NCI-H1105 (cell line): Measurements from ENCODE around the gene NELFA.

Experiments used
- DNase-seq: peaks from one replicate; lab custom pipeline; 2025; lab: John Stamatoyannopoulos, UW

The NELFA gene

DNA sequence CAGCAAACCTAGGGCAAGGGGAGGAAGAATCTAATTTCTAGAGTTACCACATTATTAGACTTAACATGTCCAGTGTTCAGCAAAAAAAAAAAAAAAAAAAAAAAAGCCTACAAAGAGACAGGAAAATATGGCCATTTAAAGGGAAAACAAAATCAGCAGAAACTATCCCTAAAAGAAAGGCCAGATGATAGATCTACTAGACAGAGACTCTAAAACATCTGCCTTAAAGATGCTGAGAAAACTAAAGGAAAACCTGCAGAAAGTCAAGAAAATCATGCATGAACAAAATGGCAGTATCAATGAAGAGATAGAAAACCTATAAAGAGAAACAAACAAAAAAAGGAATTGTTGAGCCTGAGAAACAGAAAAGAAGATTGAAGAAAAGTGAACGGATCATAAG, 43.8 kb downstream of the NELFA start:
- DNase-seq: no peak

DNA sequence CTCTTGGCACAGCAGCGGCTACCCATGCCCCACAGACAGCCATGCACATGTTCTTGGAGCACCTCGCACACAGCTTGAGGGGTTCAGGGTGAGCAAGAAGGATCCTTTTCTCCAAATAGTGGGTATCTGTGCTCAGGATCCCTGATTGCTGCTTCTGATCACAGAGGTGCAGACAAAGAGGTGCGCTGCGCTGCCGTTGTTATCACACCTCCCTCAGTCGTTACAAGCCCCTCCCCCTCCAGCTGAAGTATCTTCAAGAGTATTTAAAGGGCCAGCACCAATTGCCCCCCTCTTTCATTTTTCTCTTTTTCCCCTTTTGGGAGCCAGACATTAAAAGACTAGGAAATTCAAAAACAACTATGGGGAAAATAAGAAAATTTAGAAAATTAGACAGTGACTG, 44.3 kb downstream of the NELFA start:
- DNase-seq: no peak

DNA sequence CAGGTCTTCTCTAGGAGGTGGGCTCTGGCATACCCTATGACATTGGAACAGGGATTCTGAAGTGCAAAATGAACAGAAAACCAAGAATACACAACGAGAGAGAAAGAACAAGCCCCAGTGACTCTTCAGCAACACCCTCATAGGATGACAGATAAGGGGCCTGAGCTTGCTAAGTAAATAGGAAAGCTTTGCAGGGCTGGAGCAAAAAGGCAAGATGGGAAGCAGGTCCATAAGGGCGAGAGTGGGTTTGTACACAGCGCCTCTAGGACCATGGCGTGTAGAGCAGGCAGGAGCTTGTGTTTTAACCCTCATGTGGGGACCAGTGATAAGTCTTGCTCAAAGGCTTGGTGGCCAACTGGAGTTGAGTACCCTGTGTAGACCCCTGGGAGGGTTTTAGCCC, 45.8 kb downstream of the NELFA start:
- no peak for DNase-seq

DNA sequence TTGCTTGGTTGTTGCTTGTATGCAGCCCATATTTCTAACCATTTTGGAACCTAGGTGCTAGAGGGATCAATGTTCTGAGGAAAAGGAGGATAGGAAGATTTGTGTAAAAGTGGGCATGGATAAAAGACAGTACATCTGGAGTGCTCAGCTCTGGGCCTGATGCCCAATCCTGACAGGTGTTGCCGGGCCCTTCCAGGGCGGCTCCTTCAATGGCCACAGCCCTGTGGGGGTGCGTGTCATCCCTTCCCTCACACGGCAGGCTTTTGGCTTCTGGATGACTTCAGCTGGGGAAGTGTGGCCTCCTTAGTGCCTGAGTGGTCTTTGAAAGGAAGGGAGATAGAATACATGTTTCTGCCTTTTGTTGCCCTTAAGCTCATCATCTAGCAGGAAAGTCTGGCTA, 47.2 kb downstream of the NELFA start:
- no peak for DNase-seq

GRCh38 chr4:1961038-1961437, 47.7 kb downstream of the NELFA start:
- DNase-seq: no peak

- DNase-seq: no peak
Measured at GRCh38 chr4:1960170-1960825, 48.5 kb downstream of the NELFA start.

- DNase-seq: no peak
Measured at GRCh38 chr4:1959104-1959384, 49.7 kb downstream of the NELFA start.

GRCh38 chr4:1958276-1959103, 50.3 kb downstream of the NELFA start:
- DNase-seq: no peak

GRCh38 chr4:1956631-1957030, 52.1 kb downstream of the NELFA start:
- no peak for DNase-seq

- no peak for DNase-seq
Measured at GRCh38 chr4:1953335-1953734, 55.4 kb downstream of the NELFA start.

GRCh38 chr4:1952719-1953118, 56.1 kb downstream of the NELFA start:
- DNase-seq: no peak

- DNase-seq: no peak
Measured at GRCh38 chr4:1952058-1952700, 56.6 kb downstream of the NELFA start.

DNA sequence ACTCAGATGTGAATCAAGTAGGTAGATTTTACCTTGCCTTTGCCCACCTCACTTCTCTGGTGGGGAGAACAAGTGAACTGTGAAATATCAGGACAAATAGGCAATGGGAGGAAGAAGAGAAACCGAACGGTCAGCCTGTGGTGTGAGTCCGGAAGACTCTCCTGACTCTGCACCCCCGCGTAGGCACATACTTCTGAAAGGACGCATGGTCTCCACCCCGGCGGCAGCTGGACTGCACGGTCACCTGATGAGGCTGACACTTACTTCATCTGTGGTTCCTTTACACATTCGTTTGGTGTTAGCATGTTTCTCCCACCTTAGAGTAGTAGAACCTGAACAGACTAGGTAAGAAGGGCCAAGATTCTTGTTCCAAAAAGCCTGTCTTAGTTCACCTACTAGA, 58.4 kb downstream of the NELFA start:
- no peak for DNase-seq

DNA sequence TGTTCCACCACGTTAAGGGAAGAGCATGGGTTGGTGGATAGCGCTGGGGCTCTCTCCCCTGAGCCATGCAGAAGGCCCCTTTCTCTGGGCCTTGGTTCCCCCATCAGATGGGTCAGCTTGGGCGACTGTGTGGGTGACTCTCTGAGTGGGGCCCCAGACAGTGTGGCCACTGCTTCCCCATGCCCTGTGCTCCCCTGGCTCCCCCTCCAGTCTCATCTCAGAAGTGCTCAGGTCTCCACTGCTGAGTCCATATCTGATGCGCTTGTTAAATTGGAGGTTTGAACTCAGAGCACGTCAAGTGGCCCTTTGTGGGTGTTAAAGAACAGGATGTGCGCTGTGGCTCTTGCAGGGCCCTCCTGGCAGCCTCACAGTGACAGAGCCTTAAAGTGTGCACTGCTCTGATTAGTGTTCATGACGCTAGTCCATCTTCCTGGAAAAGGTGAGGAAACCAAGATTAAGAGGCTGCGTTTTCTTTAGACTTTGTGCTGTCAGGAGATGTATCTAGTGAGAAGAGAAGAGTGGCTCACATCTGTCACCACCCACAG, 59.8 kb downstream of the NELFA start:
- DNase-seq: no peak

DNA sequence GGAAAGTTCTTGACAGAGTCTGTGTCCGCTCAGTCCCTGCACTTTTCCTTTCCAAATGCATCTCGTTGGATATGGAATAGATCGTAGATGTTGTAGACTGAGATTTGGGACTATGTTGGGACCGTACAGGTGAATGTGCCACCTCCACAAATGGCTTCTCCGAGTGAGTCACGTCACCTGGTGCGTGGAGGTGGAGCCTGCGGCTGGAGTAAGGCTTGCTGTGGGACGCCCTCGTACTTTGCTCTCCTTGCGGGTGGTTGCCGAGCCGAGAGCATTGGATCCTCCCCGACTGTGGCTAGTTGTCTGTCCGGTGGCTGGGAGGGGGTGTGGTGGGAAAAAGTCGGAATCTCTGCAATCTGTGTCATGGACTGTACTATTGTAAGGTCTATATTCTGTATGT, 60.5 kb downstream of the NELFA start:
- no peak for DNase-seq

DNA sequence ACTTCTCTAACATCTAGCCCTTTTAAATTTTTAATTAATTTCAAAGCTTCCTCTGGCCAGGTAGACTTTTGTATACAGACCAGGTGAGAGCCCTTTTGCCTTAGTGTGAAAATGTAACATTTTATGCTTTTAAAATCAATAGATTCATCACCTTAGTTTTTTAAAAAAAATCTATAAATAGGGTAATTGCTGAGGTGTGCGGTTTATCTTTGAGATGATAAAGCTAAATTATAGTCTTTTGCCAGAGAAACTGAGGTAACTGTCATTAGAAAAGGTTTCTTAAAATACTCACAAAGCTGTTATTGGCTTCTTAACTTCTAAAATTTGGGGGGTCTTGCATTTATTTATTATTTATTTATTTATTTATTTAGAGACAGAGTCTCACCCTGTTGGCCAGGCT, 62.9 kb downstream of the NELFA start:
- no peak for DNase-seq

- DNase-seq: no peak
Measured at GRCh38 chr4:1945124-1945895, 63.5 kb downstream of the NELFA start.

GRCh38 chr4:1943928-1944327, 64.8 kb downstream of the NELFA start:
- DNase-seq: no peak

GRCh38 chr4:1940566-1940965, 68.2 kb downstream of the NELFA start:
- DNase-seq: no peak

- no peak for DNase-seq
Measured at GRCh38 chr4:1939664-1940509, 68.9 kb downstream of the NELFA start.

- DNase-seq: no peak
Measured at GRCh38 chr4:1938027-1938426, 70.7 kb downstream of the NELFA start.
